HCEC 1CT (cell line): ENCODE measurements around the gene ARSG.
"Not testable (repeated sequence)": the region's sequence is repeated elsewhere in the genome, so short reads cannot be mapped to it uniquely, and the experiment has no call there.

Experiments used
- DNase-seq: peaks from one replicate; pipeline ENCODE4 v3.0.0-alpha.2; 2017

Gene ARSG

DNA sequence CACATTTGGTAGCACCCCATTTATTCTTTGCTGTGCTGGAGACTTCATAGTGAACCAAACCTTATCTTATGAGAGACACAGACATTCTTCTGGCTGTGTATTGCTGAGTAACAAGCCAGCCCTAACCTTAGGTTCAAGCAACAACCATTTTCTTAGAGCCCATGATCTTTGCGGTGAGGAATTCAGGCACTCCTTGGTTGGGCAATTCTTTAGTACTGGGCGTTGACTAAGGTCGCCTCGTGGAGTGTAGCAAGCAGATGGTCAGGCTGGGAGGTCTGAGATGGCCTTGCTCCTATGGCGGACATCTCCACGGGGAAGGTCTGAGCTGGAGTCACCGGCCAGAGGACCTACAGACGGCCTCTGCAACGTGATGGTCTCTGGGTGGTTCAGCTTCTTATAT is 43.1 kb downstream of the ARSG start:
- peak; percentile 3 for DNase-seq

DNA sequence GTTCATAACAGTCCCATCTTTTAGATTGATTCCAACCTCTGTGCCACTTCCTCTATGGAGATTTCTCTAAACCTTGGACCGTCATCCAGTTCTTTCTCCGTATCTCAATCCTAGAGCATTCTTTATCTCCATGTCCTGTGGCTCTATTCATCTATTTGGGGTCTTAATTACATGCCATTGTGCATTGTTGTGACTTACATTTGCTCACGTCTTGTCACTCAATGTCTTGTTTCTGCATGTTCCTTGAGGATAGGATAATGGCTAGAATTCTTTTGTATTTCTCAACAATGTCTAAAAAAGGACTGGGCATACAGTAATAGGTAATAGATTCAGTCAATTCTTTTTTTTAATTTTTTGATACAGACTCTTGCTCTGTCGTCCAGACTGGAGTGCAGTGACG is 50.2 kb downstream of the ARSG start:
- no peak for DNase-seq

DNA sequence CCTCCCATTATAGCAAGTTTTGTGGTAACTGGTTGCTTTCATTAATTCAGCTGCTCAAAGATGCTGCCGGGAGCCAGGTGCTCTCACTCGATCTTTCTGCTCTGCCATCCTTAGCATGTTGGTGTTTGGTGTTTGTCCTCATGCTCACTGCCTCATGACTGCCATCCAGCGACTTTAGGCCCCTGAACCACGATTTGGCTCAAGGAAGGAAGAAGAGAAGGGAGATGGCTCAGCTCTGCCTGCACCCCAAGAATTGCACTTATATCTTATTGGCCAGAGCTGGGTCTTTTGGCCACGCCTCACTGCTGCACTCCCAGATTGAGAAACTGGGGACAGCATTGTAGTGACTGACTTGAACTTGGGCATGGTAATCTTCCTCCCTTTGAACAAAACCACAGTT is 52.7 kb downstream of the ARSG start:
- DNase-seq: no peak

DNA sequence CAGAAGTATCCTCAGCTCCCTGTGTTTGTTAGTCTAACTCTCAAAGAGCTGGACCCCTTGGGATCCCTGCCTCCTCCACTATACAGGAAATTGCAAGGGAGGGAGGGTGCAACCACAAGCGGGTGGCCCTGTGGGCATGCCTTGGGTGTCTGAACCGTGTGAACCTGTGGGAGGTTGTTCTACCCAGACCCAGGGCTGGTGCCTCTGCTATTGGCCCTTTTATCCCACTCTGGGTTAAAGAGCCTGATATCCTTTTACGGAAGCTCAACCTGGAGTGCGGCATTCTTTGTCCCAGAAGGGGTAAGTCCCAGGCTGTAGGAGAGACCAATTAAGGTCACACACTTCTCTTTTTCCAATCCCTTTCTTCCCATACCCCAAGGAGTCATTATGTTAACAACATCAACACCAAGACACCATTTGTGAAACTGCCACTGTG is 53.4 kb downstream of the ARSG start:
- DNase-seq: no peak

DNA sequence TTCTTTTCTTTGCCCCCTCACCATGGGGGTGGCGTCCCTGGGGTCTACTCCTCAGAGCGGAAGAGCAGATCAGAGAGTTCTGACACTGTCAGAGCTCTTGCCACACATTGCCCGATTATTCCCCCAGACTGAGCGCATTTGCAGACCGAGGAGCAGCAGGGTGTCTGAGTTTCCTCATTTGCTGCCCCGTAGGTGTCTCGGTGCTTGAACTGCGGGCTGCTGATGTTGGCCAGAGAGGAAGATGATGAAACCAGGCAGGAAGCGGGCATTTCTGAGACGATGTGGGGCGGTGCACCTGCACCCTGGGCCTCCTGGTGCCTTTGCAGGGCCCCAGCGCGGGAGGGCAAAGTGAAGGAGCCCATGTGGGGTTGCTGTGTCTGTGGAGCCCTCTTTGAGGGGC is 55.2 kb downstream of the ARSG start:
- DNase-seq: no peak

DNA sequence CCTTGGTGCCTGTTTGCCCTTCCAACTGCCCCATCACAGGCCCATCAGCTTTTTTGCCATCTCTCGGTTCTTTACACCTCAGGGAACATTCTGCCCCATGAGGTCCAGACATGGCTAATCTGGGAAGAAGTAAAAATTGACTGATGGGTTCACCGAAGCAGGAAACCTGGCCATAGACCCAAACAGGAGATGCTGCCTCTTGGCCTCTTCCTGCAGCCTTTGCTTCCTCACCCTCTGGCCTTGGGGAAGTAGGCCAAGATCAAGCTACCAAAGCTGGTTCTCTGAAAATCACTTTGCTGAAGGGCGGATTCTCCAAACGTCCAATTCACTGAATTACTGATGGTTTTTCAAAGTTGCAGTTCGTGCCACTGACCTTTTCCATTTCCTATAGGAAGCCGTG is 56.1 kb downstream of the ARSG start:
- no peak for DNase-seq

DNA sequence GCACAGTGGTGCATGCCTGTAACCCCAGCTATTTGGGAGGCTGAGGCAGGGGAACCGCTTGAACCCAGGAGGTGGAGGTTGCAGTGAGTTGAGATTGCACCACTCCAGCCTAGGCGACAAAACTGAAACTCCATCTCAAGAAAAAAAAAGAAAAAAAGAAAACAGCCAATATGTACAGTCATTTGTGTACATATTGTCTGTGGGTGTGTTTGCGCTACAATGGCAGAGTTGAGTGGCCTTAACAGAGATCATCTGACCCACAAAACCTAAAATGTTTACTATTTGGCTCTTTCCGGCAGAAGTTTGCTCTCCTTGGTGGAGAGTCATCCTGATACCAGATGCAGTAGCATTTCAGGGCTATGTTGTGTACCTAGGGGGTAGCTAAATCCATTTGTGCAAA is 57.9 kb downstream of the ARSG start:
- DNase-seq: no peak

DNA sequence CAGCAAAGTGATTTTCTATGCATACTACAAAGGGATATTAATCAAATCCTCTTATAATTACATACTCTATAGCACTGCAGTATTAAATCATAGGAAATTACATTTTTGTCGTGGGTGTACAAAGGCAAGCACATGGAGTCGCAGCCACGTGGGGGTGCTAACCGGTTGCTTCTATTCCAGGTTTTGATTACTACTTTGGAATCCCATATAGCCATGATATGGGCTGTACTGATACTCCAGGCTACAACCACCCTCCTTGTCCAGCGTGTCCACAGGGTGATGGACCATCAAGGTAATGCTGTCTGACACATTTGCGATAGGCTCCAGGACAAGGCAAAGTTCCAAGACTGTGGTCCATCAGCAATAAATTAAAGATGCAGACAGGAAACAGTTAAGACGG is 60.1 kb downstream of the ARSG start:
- no peak for DNase-seq

DNA sequence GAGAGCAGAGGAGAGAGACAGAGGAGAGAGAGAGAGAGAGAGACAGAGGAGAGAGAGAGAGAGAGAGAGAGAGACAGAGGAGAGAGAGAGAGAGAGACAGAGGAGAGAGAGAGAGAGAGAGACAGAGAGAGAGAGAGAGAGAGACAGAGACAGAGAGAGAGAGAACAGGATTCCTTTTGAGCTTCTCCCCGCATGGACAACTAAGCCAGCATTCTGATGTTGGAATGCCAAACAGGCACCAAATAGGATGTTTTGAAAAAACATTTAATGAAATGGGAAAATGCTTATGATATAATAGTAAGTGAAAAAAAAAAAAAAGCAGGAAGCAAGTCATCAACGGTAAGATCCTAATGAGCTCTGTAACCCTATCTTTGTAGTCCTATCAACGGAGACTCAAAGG is 60.7 kb downstream of the ARSG start:
- no peak for DNase-seq

DNA sequence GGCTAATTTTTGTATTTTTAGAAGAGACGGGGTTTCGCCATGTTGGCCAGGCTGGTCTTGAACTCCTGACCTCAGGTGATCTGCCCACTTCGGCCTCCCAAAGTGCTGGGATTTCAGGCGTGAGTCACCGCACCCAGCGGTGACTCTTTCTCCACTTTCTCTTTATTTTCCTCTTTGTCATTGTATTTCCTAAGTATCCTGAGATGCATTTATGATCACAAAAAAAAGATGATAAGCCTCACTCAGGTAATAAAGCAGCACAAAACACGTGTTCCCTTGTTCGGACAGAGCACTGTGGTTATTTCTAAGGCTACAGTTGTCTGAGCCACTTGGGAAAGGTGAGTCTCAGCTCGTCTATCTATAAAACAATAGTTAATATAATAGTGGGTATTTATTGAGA is 61.4 kb downstream of the ARSG start:
- not testable (repeated sequence) for DNase-seq

DNA sequence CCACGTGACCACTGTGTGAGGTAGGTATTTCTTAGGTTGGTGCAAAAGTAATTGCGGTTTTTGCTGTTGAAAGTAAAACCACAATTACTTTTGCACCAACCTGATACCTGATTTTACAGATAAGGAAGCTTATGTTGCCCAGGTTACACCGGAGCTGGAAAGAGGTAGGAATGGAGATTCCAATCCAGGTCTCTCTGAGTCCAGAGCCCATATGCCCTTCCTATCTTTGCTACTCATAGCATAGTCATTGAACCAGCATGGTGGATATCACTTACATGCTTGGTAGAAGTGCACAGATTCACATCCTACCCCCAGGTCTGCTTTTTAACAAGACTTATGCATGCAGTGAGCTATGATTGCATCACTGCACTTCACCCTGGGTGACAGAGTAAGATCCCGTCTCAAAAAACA is 61.8 kb downstream of the ARSG start:
- no peak for DNase-seq

DNA sequence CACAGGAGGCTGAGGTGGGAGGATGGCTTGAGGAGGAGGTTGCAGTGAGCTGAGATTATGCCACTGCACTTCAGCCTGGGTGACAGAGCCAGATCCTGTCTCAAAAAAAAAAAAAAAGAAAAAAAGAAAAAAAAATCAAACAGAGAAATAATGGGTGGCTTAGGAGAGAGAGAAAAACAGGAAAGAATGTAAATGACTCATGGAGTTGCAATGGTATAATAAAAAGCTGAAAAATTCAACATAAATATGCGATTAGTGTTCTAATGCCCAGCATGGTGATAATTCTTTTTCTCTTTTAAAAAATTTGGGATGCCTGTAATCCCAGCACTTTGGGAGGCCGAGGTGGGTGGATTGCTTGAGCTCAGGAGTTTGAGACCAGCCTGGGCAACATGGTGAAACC is 63.0 kb downstream of the ARSG start:
- peak; percentile 87 for DNase-seq

DNA sequence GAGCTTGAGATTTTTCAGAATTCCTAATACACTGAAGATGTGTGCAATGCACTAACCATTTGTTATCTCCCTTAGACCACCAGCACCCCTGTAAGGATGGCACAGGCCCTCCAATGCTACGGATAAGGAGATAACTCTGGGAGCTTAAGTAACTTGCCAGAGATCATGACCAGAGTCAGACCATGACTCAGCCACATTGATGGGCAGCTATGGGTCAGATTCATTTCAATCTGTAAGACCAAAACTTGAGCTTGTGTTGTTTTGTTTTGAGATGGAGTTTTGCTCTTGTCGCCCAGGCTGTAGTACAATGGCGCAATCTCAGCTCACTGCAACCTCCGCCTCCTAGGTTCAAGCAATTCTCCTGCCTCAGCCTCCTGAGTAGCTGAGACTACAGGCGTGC is 63.8 kb downstream of the ARSG start:
- DNase-seq: peak; percentile 60

DNA sequence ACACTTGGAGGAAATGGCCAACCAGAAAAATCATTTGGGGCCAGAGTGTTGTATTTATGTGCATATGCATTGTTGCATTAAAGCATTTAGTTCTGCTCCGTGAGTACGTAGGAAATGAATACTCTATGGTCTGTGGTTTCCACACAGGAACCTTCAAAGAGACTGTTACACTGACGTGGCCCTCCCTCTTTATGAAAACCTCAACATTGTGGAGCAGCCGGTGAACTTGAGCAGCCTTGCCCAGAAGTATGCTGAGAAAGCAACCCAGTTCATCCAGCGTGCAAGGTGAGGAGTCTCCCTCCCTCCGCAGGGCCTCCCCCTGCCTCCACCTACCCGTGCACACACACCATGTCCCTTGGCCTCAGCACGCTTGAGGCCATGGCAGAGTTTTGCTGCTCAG is 65.2 kb downstream of the ARSG start:
- no peak for DNase-seq

DNA sequence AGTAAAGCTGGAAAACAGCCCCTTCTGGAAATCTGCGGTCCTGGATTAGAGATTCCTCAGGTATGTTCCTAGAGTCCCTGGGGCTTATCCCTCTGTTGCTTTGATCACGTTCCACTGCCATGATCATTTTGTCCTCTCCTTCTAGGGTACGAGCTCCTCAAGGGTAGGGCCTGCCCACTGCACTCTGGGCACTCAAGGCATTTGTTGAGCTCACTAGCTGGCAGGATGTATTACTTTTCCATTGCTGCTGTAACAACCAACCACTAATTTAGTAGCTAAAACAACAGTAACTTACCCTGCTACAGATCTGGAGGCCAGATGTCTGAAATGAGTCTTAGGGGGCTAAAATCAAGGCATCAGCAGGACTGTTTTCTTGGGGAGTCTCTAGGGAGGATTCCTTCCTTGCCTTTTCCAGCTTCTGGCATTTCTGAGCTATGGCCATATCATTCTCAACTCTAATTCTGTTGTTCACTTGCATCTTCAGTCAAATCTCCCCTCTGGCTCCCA is 65.7 kb downstream of the ARSG start:
- no peak for DNase-seq

DNA sequence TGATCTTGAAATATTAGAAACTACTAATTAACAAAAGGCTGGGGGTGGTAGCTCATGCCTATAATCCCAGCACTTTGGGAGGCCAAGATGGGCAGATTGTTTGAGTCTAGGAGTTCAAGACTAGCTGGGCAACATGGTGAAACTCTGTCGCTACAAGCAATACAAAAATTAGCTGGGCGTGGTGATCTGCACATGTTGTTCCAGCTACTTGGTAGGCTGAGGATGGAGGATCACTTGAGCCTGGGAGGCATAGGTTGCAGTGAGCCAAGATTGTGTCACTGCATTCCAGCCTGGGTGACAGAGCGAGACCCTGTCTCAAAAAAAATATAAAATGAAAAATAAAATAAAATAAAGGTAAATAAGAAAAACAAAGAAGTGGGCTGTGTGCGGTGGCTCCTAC is 66.6 kb downstream of the ARSG start:
- DNase-seq: no peak

DNA sequence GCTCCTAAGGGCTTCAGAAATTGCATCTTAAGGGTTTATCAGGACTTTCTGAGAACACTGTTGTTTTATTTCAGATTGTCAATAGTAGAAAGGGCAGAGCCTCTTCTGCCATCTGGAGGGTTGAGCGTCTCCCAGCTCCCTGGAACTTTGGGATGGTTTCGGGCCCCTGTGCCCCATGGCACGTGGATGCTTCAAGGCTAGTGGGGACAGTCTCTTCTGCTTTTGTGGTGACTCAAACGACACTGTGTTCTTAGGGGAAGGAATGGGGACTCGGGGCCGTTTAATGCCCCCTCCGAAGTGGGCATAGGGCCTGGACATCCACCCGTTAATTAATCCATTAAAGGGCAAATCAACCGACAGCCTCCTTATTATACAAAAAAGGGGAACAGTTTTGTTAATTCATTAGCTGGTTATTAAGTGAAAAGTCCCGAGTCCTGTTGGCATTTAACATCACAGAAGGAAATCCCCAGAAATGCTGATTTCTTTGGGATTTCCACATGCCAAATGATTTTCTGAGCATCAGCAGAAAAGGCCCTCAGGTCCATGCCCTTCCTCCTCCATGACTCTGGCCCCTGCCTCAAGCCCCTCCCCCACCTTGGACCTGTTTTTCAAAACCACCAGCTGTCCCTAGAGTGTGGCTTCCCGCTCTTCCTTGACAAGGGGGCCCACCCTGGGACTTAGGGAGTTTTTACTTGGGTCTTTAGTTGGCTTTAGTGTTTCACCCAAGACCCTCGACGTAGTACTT is 68.7 kb downstream of the ARSG start:
- DNase-seq: no peak

DNA sequence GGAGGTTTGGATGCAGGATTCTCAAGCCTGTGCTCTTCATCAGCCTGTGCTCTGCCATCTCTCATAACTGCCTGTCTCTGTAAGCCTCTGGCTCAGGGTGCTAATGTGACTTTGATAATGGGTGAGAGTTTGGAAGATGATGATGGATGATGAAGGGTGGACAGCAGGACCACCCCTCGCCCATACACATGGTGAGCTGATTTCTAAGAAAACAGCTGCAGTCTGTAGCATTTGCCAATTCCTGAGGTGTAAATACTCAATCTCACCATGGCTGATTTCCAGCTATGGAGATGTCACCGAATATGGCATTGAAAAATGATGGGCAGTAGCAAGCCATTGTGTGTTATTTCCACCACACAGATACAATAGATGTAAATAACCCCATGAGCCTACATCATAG is 74.2 kb downstream of the ARSG start:
- DNase-seq: no peak

DNA sequence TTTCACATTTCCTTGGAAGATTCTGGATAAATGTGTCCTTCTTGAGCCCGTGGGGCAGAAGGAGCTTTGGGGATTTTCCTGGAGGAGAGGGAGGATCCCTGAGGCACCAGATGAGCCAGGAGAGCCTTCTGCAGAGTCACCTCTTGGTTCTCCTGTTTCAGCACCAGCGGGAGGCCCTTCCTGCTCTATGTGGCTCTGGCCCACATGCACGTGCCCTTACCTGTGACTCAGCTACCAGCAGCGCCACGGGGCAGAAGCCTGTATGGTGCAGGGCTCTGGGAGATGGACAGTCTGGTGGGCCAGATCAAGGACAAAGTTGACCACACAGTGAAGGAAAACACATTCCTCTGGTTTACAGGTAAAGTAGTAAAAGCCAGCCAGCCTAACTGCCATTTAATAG is 77.1 kb downstream of the ARSG start:
- DNase-seq: no peak

DNA sequence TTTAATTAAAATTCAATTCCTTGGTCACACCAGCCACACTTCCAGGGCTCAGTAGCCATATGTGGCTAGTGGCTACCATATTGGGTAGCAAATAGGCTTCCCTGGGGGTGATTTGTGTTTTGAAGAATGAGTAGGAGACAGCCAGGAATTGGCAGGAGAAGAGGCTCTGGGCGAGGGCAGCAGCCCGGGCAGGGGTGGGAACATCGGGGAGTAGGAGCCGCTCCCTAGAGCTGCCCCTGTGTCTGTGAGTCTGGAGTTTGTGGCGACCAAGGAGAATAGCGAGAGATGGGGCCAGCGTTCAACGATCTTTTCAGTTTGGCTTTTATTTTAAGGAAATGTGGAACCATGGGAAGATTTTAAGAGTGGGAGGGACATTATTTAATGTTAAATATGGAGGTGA is 84.3 kb downstream of the ARSG start:
- DNase-seq: no peak

DNA sequence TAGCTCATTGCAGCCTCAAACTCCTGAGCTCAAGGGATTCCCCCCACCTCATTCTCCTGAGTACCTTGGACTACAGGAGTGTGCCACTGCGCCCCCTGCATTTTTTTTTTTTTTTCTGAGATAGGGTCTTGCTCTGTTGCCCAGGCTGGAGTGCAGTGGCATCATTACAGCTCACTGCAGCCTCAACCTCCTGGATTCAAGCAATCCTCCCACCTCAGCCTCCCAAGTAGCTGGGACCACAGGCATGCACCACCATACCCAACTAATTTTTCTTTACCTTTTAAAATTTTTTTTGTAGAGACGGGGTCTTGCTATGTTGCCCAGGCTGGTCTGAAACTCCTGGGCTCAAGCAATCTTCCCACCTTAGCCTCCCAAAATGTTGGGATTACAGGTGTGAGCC is 84.9 kb downstream of the ARSG start:
- not testable (repeated sequence) for DNase-seq

DNA sequence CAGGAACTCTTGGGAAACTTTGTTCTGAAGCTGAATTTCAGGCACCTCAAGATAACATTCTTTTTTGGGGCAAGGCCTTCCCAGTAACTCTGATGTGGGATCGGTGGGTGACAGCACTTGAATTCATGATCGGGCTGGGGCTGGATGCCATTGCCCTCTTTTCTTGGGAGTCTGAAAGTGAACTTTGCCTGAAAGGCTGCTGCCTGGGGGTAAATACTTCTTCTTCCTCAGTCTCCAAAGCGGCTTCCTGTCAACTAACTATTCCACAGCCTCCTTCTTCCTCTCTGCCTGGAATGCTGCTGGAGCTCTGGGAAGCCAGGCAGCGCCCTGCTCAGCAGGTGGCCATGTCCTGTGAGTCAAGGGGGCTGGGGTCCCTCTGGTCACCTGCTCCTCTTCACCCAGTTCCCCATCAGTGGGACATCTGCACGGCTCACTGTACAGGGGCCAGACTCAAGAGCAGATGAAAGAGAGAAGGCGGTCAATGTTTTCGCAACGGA is 86.5 kb downstream of the ARSG start:
- no peak for DNase-seq

DNA sequence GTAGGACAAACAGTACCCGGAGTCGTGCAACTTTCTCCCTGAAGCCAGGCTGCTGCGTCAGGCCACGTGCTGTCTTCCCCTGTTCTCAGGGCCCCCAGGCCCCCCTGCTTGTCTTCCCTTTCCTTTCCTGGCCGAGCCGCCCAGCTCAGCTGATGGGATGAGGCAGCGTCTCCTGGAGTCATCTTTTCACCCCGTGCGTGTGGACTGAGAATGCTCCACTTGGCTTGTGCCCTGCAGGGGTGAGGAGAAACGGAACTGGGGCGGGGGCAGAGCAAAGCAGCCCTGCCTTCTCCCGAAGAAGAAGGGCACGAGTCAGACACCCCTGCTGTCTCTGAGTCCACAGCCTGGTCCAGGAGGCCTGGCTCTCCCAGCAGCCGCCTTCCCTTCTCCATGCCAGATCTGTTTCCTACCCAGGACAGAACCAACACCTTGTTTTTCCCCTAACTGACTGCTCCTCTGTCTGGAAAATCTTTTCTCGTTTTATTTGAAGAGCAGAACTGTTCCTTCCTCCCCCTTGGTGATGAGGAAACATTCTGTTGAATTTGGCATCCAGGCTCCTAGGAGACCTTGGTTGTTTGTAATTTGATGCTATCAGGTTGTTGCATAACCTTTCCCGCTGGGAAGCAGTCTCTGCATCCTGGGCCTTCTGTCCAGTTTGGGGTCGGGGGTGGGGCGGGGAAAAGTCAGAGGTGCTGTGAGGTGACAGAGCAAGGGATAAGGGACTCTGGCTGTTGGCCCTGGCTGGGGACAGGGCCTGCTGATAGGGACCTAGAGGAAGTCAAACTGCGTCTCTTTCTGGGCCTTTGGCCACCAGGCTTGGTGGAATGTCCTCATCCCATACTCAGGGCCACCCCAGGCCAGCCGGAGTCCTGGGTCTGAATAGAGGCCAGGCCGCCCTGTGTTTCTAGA is 87.2 kb downstream of the ARSG start:
- peak; percentile 91 for DNase-seq

DNA sequence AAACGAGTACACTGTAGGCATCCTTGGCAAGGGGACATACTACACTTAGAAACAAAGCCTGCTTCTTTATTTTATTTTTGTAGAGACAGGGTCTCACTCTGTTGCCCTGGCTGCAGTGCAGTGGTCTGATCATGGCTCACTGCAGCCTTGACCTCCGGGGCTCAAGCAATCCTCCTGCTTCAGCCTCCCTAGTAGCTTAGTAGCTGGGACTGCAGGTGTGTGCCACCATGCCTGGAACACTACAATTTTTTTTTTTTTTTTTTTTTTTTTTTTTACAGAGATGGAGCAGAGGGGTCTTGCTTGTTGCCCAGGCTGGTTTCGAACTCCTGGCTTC is 87.8 kb downstream of the ARSG start:
- no peak for DNase-seq
